RCC 7860 (cell line): ENCODE results near the gene CFAP74.

Source experiments
- DNase-seq: peaks from one replicate; pipeline ENCODE4 v3.0.0-alpha.2; 2015; ENCODE audit warnings: low spot score
- FAIRE-seq: peaks from 2 replicates; lab custom pipeline; 2012; peaks lifted over from hg19 to GRCh38; lab: Jason Lieb, UNC

CFAP74 gene

GRCh38 chr1:1883092-1883873 is 120.3 kb downstream of the CFAP74 start:
- FAIRE-seq = peak; percentile 65

GRCh38 chr1:1881727-1882126 is 121.9 kb downstream of the CFAP74 start:
- no peak for FAIRE-seq

More at GRCh38 chr1:1883092-1883873, 120.3 kb downstream of the CFAP74 start:
- DNase-seq = no peak

DNA sequence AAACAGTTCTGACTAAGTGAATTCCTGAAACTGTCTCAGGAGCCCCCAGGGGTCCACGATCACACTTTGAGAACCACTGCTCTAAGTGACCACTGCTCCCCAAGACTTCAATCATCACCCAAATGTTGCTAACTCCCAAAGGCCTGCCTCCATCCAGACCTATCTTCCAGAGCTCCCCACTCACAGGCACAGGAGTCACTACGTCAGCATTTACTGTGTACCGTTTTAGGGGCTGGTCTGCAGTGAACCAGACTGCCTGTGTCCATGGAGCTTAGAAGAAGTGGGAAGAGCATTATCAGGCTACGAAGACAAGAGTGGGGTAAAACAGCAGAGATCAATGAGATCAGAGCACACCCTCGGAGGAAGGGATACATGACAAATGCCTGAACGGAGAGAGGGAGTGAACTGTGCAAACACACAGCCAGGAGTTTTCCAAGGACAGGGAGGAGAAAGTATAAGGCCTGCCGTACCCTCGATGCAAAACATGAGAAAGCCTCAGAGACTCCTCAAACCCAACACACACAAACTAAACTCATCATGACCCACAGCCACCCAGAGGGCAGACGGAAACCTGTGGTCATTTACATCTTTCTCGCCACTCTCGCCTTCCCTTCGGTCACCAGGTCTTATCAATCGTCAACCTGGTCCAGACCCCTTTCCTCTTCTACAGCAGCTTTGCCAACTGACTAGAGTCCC is 122.8 kb downstream of the CFAP74 start:
- DNase-seq = no peak
- FAIRE-seq = no peak

More at GRCh38 chr1:1881727-1882126, 121.9 kb downstream of the CFAP74 start:
- no peak for DNase-seq

DNA sequence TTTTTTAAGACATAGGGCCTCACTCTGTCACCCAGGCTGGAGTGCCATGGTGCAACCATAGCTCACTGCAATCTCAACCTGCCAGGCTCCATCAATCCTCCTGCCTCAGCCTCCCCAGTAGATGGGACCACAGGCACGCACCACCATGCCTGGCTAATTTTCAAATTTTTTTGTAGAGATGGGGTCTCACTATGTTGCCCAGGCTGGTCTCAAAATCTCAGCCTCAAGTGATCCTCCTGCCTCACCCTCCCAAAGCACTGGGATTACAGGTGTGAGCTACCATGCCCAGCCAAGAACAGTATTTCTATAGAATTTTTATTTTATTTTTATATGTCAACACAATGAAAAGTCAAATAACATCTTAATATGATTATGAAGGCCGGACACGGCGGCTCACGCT is 123.6 kb downstream of the CFAP74 start:
- FAIRE-seq (no peak), DNase-seq (no peak)

DNA sequence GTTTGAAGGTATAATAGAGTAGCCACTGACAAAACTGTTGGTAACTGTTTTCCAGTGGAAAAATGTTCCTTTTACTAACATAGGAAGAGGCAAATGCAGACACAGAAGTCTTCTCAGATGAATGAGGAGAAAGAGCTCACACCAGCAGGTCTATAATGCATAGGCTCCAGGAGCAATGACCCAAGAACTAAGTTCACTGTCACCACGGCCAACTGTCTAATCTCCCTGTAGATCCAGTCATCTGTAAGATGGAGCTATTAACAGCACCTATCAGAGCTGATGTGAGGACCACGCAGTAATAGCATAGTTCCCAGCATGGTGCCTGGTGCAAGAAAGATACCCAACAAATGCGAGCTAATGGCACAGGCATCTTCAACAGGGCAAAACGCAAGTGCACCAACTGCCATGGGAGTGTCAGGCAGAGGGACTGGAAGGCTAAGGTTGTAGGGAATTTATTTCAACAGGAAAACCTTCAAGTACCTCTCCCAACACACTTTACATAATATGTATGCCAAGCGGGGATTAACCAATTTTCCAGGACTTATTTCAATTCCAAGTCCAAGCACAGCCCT is 125.6 kb downstream of the CFAP74 start:
- no peak for DNase-seq

DNA sequence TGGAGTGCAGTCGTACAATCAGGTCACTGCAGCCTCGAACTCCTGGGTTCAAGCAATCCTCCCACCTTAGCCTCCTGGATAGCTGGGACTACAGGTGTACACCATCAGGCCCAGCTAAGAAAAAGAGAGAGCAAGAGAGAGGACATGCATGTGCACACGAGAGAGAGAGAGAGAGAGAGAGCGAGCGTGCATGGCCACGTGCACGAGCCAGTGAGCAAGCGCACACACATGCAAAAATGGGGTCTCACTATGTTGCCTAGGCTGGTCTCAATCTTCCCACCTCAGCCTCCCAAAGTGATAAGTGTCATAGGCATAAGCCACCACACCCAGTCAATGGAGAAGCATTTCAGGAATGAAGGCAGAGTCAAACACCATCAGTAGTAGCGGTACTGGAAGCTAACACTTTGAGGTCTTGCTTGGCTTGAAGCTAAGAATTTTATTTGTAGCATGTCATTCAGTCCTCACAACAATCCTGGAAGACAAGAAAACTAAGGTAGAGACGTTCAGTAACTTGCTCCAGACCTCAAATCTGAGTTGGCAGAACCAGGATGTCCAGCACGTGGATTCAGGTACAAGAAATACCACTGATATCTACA is 127.2 kb downstream of the CFAP74 start:
- DNase-seq = no peak
- FAIRE-seq = no peak

More for the DNA sequence above, 125.6 kb downstream of the CFAP74 start:
- FAIRE-seq = no peak

DNA sequence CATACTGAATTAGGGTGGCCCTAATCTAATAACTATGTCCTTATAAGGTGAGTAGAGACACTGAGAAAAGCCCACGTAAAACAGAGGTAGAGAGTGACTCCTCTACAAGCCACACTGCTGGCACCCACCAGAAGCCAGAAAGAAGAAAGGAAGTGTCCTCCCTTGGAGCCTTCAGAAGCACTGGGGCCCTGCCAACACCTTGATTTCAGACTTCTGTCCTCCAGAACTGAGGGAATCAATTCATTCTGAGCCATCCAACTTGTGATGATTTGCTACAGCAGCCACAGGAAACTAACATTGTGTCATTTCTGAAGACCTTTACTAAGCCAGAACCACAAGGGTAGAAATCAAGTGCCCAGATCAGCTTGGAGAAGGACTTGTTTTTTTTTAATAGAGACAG is 127.7 kb downstream of the CFAP74 start:
- DNase-seq (no peak), FAIRE-seq (no peak)

DNA sequence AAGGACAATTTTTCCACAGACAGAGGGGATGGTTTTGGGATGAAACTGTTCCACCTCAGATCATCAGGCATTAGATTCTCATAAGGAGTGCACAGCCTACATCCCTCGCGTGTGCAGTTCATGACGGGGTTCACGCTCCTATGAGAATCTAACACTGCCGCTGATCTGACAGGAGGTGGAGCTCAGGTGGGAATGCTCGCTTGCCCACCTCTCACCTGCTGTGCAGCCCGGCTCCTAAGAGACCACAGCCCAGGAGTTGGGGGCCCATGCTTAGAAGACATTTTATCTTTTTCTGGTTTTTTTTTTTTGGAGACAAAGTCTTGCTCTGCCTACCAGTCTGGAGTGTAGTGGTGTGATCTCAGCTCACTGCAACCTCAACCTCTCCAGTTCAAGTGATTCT is 128.7 kb downstream of the CFAP74 start:
- FAIRE-seq = no peak
- DNase-seq = no peak

GRCh38 chr1:1873186-1873585 is 130.4 kb downstream of the CFAP74 start:
- no peak for DNase-seq
- no peak for FAIRE-seq

GRCh38 chr1:1872329-1872994 is 131.1 kb downstream of the CFAP74 start:
- FAIRE-seq (no peak), DNase-seq (no peak)
